Measurements from ENCODE around the gene CCDC89.

GRCh38 chr11:85663080-85663752 is 22.8 kb downstream of the CCDC89 start:
- TF ChIP-seq CTCF (IDR thresholded peaks at IDR 0.05) (no peak), EP300 (IDR thresholded peaks at IDR 0.05) (no peak)

Data from ovary (tissue), 3 donors.